Measurements from ENCODE around the gene EFTUD2.
"Not testable (repeated sequence)": the region's sequence is repeated elsewhere in the genome, so short reads cannot be mapped to it uniquely, and the experiment has no call there.

Gene EFTUD2

DNA sequence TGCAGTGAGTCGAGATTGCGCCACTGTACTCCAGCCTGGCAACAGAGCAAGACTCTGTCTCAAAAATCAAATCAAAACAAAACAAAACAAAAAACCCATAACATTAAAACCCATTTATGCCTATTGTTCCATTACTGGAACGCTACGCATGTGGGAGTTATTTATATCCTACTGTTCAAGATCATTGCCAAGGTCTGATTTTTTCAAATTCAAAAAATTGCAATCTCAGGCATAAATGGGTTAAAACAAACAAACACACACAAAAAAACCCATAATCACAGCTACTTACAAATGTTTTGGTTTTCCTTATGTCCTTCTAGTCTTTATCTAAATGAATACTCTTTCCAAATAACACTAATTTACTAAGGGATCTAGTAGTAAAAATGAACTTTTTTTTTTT lies 87.0 kb downstream of the EFTUD2 start:
- Histone ChIP-seq H3K79me2 (ENCODE audit: insufficient read depth, low read length) (peaks cover 21% of the 10 kb centered on the region), H4K20me1 (ENCODE audit: insufficient read depth, low read length) (no peaks in the 10 kb centered on the region), H3K9ac (ENCODE audit: low read length) (no peak overlapping the region), H3F3A (ENCODE audit: insufficient read depth, low read length) (no peaks in the 10 kb centered on the region), H2AFZ (ENCODE audit: low read length) (no peak overlapping the region), H3K27me3 (ENCODE audit: insufficient read depth, low read length) (no peaks in the 10 kb centered on the region), H3K4me3 (ENCODE audit: low read depth, low read length, poor library complexity, severe bottlenecking) (no peak overlapping the region), H3K36me3 (ENCODE audit: insufficient read depth, low read length) (0 out of 2 replicates have a peak, but pooled peaks cover 3% of the 10 kb centered on the region), H3K9me2 (ENCODE audit: low read depth, low read length) (no peaks in the 10 kb centered on the region), H3K27ac (ENCODE audit: low read depth, low read length, poor library complexity, severe bottlenecking) (no peak overlapping the region), H3K9me3 (ENCODE audit: low read length) (no peaks in the 10 kb centered on the region), H3K4me1 (ENCODE audit: insufficient read depth, low read length, severe bottlenecking) (peaks cover 9% of the 10 kb centered on the region), H3K4me2 (ENCODE audit: low read length) (no peak overlapping the region)
- TF ChIP-seq, protein P1, sequence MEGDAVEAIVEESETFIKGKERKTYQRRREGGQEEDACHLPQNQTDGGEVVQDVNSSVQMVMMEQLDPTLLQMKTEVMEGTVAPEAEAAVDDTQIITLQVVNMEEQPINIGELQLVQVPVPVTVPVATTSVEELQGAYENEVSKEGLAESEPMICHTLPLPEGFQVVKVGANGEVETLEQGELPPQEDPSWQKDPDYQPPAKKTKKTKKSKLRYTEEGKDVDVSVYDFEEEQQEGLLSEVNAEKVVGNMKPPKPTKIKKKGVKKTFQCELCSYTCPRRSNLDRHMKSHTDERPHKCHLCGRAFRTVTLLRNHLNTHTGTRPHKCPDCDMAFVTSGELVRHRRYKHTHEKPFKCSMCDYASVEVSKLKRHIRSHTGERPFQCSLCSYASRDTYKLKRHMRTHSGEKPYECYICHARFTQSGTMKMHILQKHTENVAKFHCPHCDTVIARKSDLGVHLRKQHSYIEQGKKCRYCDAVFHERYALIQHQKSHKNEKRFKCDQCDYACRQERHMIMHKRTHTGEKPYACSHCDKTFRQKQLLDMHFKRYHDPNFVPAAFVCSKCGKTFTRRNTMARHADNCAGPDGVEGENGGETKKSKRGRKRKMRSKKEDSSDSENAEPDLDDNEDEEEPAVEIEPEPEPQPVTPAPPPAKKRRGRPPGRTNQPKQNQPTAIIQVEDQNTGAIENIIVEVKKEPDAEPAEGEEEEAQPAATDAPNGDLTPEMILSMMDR (IDR thresholded peaks at IDR 0.05; ENCODE audit: low read length), result no peak
- no peak for TF ChIP-seq EZH2 (IDR thresholded peaks at IDR 0.05; ENCODE audit: borderline replicate concordance, low read length)

DNA sequence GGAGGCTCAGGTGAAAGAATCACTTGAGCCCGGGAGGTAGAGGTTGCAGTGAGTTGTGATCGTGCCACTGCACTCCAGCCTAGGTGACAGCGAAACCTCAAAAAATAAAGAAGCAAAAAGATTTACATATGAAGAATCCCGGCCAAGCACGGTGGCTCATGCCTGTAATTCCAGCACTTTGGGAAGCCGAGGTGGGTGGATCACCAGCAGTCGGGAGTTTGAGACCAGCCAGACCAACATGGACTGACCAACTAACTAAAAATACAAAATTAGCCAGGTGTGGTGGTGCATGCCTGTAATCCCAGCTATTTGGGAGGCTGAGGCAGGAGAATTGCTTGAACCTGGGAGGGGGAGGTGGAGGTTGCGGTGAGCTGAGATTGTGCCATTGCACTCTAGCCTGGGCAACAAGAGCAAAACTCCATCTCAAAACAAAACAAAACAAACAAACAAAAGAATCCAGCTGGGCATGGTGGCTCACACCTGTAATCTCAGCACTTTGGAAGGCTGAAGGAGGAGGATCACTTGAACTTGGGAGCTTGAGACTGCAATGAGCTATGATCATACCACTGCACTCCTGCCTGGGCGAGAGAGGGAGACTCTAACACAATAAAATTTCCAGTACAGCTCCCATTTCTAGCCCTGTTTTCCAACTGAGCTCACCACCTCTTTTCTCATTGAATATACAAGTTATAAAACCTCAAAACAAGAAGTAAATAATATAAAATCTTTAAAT lies 90.4 kb downstream of the EFTUD2 start:
- H2AFZ ChIP-seq (ENCODE audit: low read length); H3K4me2 ChIP-seq (ENCODE audit: low read length); H3K4me3 ChIP-seq (ENCODE audit: low read depth, low read length, poor library complexity, severe bottlenecking); H3K79me2 ChIP-seq (ENCODE audit: insufficient read depth, low read length); H3K9me3 ChIP-seq (ENCODE audit: low read length); H3K27ac ChIP-seq (ENCODE audit: low read depth, low read length, poor library complexity, severe bottlenecking); H3K27me3 ChIP-seq (ENCODE audit: insufficient read depth, low read length); H3K9ac ChIP-seq (ENCODE audit: low read length); H3F3A ChIP-seq (ENCODE audit: insufficient read depth, low read length); H4K20me1 ChIP-seq (ENCODE audit: insufficient read depth, low read length); H3K4me1 ChIP-seq (ENCODE audit: insufficient read depth, low read length, severe bottlenecking); H3K9me2 ChIP-seq (ENCODE audit: low read depth, low read length): not testable (repeated sequence)
- H3K36me3 ChIP-seq (ENCODE audit: insufficient read depth, low read length), result peaks cover 26% of the 10 kb centered on the region

DNA sequence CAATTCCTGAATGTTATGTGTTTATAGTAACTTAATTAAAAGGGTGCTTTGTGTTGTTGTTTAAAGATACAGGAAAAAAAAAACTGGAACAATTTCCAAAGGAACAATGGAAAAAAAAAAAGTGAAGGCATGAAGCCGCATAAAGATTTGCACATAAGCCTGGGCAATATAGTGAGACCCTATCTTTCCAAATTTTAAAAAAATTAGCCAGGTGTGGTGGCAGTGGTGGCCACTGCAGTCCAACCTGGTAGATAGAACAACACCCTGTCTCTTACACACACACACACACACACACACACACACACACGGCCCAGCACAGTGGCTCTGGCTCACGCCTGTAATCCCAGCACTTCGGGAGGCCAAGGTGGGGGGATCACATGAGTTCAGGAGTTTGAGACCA lies 91.1 kb downstream of the EFTUD2 start:
- Histone ChIP-seq H3K9me2 (ENCODE audit: low read depth, low read length) (no peaks in the 10 kb centered on the region), H4K20me1 (ENCODE audit: insufficient read depth, low read length) (no peaks in the 10 kb centered on the region), H3K27me3 (ENCODE audit: insufficient read depth, low read length) (no peaks in the 10 kb centered on the region), H3F3A (ENCODE audit: insufficient read depth, low read length) (no peaks in the 10 kb centered on the region), H3K4me1 (ENCODE audit: insufficient read depth, low read length, severe bottlenecking) (peaks cover 9% of the 10 kb centered on the region), H2AFZ (ENCODE audit: low read length) (no peak overlapping the region), H3K9me3 (ENCODE audit: low read length) (no peaks in the 10 kb centered on the region), H3K9ac (ENCODE audit: low read length) (no peak overlapping the region), H3K27ac (ENCODE audit: low read depth, low read length, poor library complexity, severe bottlenecking) (no peak overlapping the region), H3K79me2 (ENCODE audit: insufficient read depth, low read length) (peaks cover 3% of the 10 kb centered on the region; the same call in 1 of the 2 replicates), H3K36me3 (ENCODE audit: insufficient read depth, low read length) (peaks cover 30% of the 10 kb centered on the region), H3K4me2 (ENCODE audit: low read length) (no peak overlapping the region), H3K4me3 (ENCODE audit: low read depth, low read length, poor library complexity, severe bottlenecking) (no peak overlapping the region)
- TF ChIP-seq, protein P1 (IDR thresholded peaks at IDR 0.05; ENCODE audit: low read length), result no peak
- no peak for TF ChIP-seq EZH2 (IDR thresholded peaks at IDR 0.05; ENCODE audit: borderline replicate concordance, low read length)

DNA sequence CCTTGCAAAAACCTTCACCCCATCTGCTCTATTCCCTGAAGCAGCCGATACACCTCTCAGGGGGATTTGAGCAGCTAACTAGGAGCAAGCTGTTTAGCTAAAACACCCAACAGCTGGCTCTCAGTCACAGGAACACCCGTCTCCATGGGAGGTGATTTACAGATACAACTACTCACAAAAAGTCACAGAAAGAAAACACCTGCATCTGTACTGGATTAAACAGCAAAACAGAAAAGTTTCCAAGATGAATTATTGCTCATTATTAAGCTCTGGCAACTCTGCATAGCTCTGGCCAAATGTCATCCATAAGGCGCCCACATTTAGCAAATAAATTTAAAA lies 91.5 kb downstream of the EFTUD2 start:
- Histone ChIP-seq H3K9me3 (ENCODE audit: low read length) (no peaks in the 10 kb centered on the region), H3K4me3 (ENCODE audit: low read depth, low read length, poor library complexity, severe bottlenecking) (no peak overlapping the region), H3K27ac (ENCODE audit: low read depth, low read length, poor library complexity, severe bottlenecking) (no peak overlapping the region), H3F3A (ENCODE audit: insufficient read depth, low read length) (no peaks in the 10 kb centered on the region), H4K20me1 (ENCODE audit: insufficient read depth, low read length) (no peaks in the 10 kb centered on the region), H3K27me3 (ENCODE audit: insufficient read depth, low read length) (no peaks in the 10 kb centered on the region), H2AFZ (ENCODE audit: low read length) (no peak overlapping the region), H3K79me2 (ENCODE audit: insufficient read depth, low read length) (peaks cover 3% of the 10 kb centered on the region; the same call in 1 of the 2 replicates), H3K9me2 (ENCODE audit: low read depth, low read length) (no peaks in the 10 kb centered on the region), H3K36me3 (ENCODE audit: insufficient read depth, low read length) (peaks cover 28% of the 10 kb centered on the region), H3K4me1 (ENCODE audit: insufficient read depth, low read length, severe bottlenecking) (peaks cover 9% of the 10 kb centered on the region), H3K9ac (ENCODE audit: low read length) (no peak overlapping the region), H3K4me2 (ENCODE audit: low read length) (no peak overlapping the region)
- TF ChIP-seq EZH2 (IDR thresholded peaks at IDR 0.05; ENCODE audit: borderline replicate concordance, low read length), result no peak
- TF ChIP-seq, protein P1 (IDR thresholded peaks at IDR 0.05; ENCODE audit: low read length), result no peak
